GM12878 (cell line): ENCODE data around the gene MEIOSIN.

Source experiments
- NR2C2 ChIP-seq: IDR thresholded peaks from 2 replicates; pipeline ENCODE4 v1.6.1; 2011; ENCODE audit warnings: borderline replicate concordance, low read depth; ENCODE audit not compliant: control insufficient read depth, insufficient read length
- TF ChIP-seq, protein P1 (sequence below), 3 experiments: IDR thresholded peaks in 2 of 3; conservative IDR thresholded peaks in 1 of 3; 2 replicates each; pipeline ENCODE4 v1.5.1; 2011; ENCODE audit warnings: low read depth in 3 of 3, low read length in 3 of 3, mild to moderate bottlenecking in 3 of 3, control low read depth in 2 of 3, moderate library complexity in 2 of 3, inconsistent platforms in 1 of 3, mixed read lengths in 1 of 3; ENCODE audit not compliant: control insufficient read depth in 2 of 3, insufficient read depth in 1 of 3; ENCODE audit errors: extremely low read depth in 1 of 3

DNA sequence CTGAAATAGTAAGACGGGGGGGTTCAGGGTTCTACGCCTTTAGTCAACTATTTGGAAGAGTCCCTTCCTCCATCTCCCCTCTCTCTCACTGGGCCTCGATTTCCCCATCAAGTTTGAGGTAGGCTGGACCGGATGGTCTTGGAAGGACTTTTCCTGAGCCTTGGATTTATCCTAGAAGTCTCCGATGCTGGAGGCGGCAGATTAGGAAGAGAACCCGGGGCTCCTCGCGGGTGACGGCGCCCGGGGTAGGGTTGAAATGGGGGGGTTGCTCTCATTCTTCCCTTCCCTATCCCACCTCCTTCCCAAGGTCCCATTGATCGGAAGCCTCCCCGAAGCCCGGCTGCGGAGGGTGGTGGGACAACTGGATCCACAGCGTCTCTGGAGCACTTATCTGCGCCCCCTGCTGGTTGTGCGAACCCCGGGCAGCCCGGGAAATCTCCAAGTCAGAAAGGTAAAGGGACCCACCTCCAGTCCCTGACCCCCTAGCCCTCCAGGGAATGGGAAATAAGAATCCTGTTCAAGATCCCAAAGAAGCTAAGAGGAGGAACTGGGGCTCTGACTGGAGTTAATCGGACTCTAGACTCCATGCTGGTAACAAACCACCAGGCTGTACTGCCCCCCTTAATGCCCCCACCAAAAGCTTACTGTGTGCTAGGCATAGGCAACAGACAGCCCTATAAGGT, 40.0 kb upstream of the MEIOSIN start:
- TF ChIP-seq NR2C2: no peak
- TF ChIP-seq, protein P1, sequence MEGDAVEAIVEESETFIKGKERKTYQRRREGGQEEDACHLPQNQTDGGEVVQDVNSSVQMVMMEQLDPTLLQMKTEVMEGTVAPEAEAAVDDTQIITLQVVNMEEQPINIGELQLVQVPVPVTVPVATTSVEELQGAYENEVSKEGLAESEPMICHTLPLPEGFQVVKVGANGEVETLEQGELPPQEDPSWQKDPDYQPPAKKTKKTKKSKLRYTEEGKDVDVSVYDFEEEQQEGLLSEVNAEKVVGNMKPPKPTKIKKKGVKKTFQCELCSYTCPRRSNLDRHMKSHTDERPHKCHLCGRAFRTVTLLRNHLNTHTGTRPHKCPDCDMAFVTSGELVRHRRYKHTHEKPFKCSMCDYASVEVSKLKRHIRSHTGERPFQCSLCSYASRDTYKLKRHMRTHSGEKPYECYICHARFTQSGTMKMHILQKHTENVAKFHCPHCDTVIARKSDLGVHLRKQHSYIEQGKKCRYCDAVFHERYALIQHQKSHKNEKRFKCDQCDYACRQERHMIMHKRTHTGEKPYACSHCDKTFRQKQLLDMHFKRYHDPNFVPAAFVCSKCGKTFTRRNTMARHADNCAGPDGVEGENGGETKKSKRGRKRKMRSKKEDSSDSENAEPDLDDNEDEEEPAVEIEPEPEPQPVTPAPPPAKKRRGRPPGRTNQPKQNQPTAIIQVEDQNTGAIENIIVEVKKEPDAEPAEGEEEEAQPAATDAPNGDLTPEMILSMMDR (IDR thresholded peaks at IDR 0.05 in 2 of 3, conservative IDR thresholded peaks at IDR 0.05 in 1 of 3; ENCODE audit: control insufficient read depth in 2 of 3, extremely low read depth in 1 of 3, insufficient read depth in 1 of 3, low read depth in 3 of 3, low read length in 3 of 3): peak; percentile 81 to 96 (median 96)
